Colonic mucosa (tissue), 4 donors: ENCODE data around the gene MAN2A2. TPM values are rescaled to one million over a fixed set of nuclear protein-coding genes. Genes with fewer than 3 reads are reported as not detected.

Experiments used
- DNase-seq: peaks from one replicate; pipeline ENCODE4 v3.0.0-alpha.2; 2020
- H3K27ac ChIP-seq: fragments of 200-600 bp; one replicate; pipeline ENCODE4 v1.8.0; 2021
- H3K27me3 ChIP-seq: fragments of 200-600 bp; one replicate; pipeline ENCODE4 v1.8.0; 2021
- H3K36me3 ChIP-seq: fragments of 200-600 bp; one replicate; pipeline ENCODE4 v1.8.0; 2021
- H3K4me1 ChIP-seq: fragments of 200-600 bp; one replicate; pipeline ENCODE4 v1.8.0; 2021; ENCODE audit warnings: mild to moderate bottlenecking
- H3K4me3 ChIP-seq: fragments of 200-600 bp; one replicate; pipeline ENCODE4 v1.8.0; 2021
- H3K9ac ChIP-seq, 2 donors: one replicate each; pipeline ENCODE4 v1.7.0; 2013; ENCODE audit warnings: control low read depth in 2 of 2, low read depth in 2 of 2, low read length in 2 of 2
- H3K9me3 ChIP-seq: fragments of 200-600 bp; one replicate; pipeline ENCODE4 v1.8.0; 2021
- CTCF ChIP-seq: fragments of 200-600 bp; IDR thresholded peaks from one replicate; pipeline ENCODE4 v1.8.0; 2022; ENCODE audit warnings: antibody characterized with exemption, mild to moderate bottlenecking
- intact Hi-C: fragments of 100-400 bp; cut with DNase I; formaldehyde crosslinking; loops from one replicate; pipeline ENCODE4 v1.14.1; 2022
- total RNA-seq, 2 donors: library from RNA; stranded (reverse); fragmentation: NEBNext Ultra II Directional in 1 of 2; extraction: Animal tissue kit (Norgen Biotek cat#: 25700) in 1 of 2; gene quantifications; one replicate each; pipeline ENCODE4 v1.2.1, GENCODE V29; 2021
- donor health status: healthy.
- donor health status: DM: no; HTN: no; CAD: no.
- donor health status: DM: no; HTN: no; CAD: no.

Gene MAN2A2
- total RNA-seq, 2 donors from 2014 or later: 34.2 to 66.4 TPM

DNA sequence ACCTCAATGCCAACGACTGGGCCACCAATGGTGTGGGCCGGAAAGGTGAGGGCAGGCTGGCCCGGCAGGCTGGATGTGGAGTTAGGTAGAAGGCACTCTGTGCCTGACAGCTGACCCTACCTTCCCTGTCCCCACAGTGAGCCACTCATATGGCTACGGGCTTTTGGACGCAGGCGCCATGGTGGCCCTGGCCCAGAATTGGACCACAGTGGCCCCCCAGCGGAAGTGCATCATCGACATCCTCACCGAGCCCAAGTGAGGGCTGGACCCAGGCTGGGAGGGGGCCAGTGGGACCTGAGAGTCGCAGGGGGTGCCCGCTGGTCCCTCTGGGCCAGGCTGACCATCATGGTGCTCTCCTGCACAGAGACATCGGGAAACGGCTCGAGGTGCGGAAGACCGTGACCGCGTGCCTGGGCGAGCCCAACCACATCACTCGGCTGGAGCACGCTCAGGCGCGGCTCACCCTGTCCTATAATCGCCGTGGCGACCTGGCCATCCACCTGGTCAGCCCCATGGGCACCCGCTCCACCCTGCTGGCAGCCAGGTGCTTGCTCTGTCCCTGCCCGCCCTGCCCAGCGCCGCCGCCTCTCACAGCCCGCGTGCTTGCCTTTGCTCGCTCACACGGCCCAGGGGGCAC, 23.3 kb upstream of the MAN2A2 start:
- TF ChIP-seq CTCF: no peak
- no peak overlapping the region for H3K9ac ChIP-seq
- H3K27me3 ChIP-seq: no peaks in the 10 kb centered on the region
- DNase-seq: no peak
- H3K4me1 ChIP-seq: peaks cover 5% of the 10 kb centered on the region
- no peaks in the 10 kb centered on the region for H3K9me3 ChIP-seq
- intact Hi-C loops: no loop called here
- H3K4me3 ChIP-seq: no peak overlapping the region
- no peak overlapping the region for H3K27ac ChIP-seq
- H3K36me3 ChIP-seq: peaks cover 20% of the 10 kb centered on the region

- Histone ChIP-seq H3K36me3 (peaks cover 20% of the 10 kb centered on the region), H3K4me1 (peaks cover 5% of the 10 kb centered on the region), H3K9ac (no peak overlapping the region), H3K27ac (no peak overlapping the region), H3K4me3 (no peak overlapping the region), H3K27me3 (no peaks in the 10 kb centered on the region), H3K9me3 (no peaks in the 10 kb centered on the region)
- no peak for DNase-seq
- intact Hi-C loops: no loop called here
- no peak for TF ChIP-seq CTCF
These were observed 22.5 kb upstream of the MAN2A2 start for GRCh38 chr15:90880381-90881145.

DNA sequence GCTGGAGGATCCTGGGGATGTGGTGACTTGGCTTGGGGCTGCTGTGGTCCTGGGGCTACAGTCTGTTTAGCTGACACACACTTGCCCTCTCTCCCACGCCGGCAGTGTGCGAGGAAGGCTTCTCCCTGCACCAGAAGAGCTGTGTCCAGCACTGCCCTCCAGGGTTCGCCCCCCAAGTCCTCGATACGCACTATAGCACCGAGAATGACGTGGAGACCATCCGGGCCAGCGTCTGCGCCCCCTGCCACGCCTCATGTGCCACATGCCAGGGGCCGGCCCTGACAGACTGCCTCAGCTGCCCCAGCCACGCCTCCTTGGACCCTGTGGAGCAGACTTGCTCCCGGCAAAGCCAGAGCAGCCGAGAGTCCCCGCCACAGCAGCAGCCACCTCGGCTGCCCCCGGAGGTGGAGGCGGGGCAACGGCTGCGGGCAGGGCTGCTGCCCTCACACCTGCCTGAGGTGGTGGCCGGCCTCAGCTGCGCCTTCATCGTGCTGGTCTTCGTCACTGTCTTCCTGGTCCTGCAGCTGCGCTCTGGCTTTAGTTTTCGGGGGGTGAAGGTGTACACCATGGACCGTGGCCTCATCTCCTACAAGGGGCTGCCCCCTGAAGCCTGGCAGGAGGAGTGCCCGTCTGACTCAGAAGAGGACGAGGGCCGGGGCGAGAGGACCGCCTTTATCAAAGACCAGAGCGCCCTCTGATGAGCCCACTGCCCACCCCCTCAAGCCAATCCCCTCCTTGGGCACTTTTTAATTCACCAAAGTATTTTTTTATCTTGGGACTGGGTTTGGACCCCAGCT, 21.7 kb upstream of the MAN2A2 start:
- Histone ChIP-seq H3K4me1 (peaks cover 5% of the 10 kb centered on the region), H3K9ac (no peak overlapping the region), H3K27ac (no peak overlapping the region), H3K9me3 (no peaks in the 10 kb centered on the region), H3K27me3 (no peaks in the 10 kb centered on the region), H3K36me3 (peaks cover 20% of the 10 kb centered on the region), H3K4me3 (no peak overlapping the region)
- intact Hi-C loops: no loop called here
- no peak for TF ChIP-seq CTCF
- DNase-seq: no peak

DNA sequence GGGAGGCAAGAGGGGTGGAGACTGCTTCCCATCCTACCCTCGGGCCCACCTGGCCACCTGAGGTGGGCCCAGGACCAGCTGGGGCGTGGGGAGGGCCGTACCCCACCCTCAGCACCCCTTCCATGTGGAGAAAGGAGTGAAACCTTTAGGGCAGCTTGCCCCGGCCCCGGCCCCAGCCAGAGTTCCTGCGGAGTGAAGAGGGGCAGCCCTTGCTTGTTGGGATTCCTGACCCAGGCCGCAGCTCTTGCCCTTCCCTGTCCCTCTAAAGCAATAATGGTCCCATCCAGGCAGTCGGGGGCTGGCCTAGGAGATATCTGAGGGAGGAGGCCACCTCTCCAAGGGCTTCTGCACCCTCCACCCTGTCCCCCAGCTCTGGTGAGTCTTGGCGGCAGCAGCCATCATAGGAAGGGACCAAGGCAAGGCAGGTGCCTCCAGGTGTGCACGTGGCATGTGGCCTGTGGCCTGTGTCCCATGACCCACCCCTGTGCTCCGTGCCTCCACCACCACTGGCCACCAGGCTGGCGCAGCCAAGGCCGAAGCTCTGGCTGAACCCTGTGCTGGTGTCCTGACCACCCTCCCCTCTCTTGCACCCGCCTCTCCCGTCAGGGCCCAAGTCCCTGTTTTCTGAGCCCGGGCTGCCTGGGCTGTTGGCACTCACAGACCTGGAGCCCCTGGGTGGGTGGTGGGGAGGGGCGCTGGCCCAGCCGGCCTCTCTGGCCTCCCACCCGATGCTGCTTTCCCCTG, 21.0 kb upstream of the MAN2A2 start:
- DNase-seq: no peak
- no peak overlapping the region for H3K4me3 ChIP-seq
- H3K36me3 ChIP-seq: peaks cover 13% of the 10 kb centered on the region
- no peaks in the 10 kb centered on the region for H3K9me3 ChIP-seq
- no peak overlapping the region for H3K9ac ChIP-seq
- H3K4me1 ChIP-seq: peaks cover 5% of the 10 kb centered on the region
- TF ChIP-seq CTCF: no peak
- intact Hi-C loops: no loop called here
- H3K27me3 ChIP-seq: no peaks in the 10 kb centered on the region
- no peak overlapping the region for H3K27ac ChIP-seq
